HPDE6-E6E7 (cell line): Measurements from ENCODE around the gene AFAP1.

Experiments
- DNase-seq: peaks from one replicate; pipeline ENCODE4 v3.0.0; 2011; ENCODE audit warnings: missing footprints; ENCODE audit errors: extremely low spot score

Gene AFAP1

DNA sequence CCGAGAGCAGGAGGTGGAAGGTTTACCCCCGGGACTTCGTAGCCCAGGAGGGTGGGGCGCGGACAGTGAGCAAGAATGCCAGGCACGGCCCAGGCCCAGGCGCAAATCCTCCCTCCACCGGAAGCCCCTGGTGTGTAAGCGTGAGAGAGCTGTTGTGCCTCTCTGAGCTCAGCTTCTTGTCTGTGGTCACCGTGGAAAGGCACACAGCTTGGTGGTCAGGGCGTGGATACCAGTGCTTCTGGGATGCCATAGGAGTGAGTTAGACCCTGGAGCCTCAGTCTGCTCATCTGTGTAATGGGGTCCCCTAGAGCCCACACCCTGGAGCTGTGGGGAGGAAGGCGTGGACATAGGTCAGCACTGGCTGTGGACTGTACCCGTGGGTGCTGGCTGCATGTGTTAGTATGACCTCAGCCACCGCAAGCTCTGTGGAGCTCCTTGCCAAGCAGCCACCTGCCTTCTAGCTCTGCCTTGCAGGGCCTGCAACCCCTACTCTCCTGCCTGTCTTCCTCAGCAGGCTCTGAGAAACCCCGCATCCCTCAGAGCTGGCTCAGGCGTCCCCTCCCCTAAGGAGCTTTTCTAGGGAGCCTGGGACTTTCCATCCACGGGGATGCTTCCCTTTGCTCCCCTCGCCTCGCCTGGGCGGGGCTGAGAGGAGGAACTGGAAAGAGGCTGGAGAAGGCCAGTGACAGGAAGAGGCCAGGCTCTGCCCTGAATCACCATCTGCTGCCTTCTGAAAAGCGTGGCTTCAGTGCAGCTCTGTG is 28.0 kb upstream of the AFAP1 start:
- DNase-seq: no peak

DNA sequence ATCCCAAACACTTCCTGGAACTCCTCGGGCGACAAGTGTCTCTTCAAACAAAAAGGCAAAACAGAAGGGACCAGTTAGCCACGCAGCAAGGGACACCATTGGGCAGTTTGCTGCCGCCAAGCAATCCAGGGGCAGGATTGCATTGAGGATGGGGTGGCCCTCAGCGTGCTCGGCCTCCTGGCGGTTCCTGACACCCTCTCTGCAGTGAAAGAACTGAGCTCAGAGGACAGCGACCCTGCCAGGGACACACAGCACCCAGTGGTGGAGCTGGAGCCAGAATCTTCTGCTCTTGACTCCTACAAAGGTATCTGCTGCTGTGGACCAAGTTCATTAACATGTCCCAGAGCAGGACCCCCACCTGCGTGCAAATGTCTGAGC is 27.4 kb upstream of the AFAP1 start:
- DNase-seq: no peak

DNA sequence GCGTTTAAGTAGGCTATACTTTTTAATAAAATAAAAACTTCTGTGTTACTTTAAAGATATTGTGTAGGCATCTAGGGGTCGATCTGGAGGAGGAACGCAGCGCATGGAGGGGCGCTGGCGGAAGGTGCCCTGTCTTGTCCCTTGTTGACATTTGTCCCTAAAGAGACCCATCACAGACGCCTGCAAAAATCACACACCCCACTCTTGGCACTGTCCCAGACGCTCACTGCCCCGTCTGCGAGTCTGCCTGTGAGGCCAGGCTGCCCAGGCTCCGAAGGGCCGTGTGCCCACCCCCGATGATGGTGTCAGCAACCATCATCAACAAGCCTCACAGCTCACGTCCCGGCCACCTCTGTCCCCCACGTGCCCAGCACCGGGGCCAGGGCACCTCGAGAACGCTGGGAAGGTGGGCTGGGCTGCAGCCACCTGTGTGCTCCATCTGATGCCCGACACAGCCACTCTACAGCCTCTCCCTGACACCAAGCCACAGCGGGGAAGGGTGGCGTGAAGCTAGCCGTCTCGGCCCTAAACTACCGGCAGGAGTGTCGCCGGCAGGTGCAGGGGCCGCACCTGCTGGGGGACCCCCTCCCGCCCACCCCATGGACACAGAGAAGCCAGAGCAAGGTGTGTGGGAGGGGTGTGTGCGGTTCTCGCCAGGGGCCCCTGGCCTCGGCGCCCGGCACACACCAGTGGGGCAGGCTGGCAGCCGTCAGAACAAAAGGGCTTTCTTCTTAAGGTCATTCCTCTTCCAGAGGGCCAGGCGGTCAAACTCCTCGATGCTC is 26.8 kb upstream of the AFAP1 start:
- DNase-seq: no peak

DNA sequence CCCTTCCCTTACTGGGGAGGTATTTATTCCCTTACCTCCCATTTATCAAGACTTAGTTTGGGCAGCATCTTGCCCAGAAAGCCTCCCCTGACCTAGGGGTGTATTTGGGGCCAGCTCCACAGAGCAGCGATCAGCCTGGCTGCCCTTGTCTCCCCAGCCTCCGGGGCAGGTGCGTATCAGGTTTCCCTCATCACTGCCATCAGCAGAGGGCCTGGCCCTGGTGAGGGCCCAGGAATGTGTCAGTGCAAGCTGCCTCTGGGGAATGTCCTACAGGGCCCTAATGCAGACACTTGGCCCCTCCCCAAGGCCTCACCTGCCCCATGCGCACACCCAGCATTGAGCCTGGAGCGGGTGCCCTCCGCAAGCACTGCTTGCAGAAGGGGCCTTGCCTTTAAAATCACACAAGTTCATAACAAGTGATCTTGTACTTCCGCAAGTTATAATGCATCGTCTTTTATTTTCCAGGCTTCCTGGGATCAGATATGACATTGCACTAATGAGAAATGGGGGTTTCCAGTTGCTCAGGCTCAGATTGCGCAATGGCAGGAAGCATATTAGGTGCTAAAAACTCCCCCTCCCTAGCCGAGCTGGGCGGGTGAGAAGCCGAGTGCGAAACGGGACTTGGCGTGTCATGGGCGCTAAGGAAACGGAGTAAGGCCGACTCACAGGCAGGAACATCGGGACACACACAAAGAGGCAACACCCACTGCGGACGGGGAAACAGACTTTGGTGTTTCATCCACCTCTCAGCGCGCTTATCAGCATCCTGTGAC is 25.4 kb upstream of the AFAP1 start:
- DNase-seq: no peak

DNA sequence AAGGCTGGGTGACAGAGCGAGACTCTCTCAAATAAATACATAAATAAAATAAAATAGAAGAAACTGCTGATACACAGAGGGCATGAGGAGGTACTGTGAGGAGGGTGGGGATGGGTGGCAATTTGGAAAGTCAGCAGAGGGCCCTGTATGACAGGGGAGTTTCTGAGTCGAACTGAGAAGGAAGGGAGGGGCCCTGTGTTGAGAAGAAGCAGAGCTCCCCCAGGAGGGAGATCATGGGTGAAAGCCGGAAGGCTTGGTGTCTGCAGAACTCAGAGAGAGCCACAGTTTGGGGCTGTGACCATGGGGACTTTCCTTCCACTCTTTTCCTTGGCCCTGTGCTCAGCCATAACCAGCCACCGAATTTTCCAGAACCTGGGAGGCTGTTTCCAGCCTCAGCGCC is 24.8 kb upstream of the AFAP1 start:
- DNase-seq: no peak

DNA sequence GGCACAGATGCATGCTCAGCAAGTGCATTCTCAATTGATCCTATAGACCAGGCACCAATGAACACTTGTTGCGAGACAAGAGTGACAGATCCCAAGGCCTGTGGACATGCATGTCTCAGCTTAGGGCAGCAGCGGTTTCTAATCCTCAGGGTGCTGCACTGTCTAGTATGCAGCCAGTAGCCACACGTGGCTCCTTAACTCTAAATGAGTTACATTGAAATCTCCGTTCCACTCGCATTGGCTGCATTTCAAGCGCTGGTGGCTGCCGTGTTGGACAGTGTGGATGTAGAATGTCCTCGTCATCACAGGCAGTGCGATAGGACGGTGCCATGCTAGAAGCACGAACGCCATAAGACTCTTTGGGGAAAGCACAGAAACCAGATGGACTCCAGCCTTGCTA is 24.0 kb upstream of the AFAP1 start:
- DNase-seq: no peak

DNA sequence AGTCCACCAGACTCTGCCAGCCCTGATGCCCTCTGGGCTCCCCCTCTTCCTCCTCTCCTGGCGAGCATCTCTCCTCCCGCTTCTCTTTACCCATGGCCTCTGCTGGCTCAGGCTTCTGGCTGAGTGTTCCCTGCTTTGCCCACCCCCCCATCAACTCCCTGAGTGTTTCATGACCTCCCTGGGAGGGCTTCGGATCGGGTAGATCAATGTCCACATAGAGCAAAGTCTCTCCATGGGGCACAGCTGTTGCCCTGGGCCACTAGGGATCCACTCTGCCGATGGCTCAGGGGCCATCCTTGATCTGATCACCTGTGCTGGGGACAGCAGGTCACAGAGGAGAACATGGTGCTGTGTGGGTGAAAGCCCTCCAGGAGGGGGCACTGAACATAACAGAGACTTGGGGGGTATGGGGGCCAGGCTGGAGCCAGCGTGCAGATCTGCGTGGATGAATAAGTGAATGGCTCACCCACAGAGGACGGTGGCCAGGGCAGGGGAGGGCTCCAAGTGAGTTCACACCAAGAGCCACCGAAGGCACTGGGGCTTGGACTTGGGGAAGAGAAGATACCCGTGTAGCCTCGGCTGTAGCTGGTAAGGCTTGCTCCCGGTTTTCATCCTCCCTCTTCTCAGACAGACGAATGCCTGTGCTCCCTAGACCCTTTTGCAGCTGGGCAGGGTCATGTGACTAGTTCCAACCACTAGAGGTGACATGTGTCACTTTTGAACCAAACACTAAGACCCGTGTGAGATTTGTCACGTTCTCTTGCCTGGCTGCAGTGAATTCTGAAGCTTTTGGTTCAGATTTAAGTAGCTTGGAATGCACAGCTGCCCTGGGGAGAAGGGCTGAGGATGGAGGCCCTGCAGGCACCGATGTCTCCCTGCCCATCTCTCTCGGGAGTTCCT is 23.2 kb upstream of the AFAP1 start:
- DNase-seq: no peak

DNA sequence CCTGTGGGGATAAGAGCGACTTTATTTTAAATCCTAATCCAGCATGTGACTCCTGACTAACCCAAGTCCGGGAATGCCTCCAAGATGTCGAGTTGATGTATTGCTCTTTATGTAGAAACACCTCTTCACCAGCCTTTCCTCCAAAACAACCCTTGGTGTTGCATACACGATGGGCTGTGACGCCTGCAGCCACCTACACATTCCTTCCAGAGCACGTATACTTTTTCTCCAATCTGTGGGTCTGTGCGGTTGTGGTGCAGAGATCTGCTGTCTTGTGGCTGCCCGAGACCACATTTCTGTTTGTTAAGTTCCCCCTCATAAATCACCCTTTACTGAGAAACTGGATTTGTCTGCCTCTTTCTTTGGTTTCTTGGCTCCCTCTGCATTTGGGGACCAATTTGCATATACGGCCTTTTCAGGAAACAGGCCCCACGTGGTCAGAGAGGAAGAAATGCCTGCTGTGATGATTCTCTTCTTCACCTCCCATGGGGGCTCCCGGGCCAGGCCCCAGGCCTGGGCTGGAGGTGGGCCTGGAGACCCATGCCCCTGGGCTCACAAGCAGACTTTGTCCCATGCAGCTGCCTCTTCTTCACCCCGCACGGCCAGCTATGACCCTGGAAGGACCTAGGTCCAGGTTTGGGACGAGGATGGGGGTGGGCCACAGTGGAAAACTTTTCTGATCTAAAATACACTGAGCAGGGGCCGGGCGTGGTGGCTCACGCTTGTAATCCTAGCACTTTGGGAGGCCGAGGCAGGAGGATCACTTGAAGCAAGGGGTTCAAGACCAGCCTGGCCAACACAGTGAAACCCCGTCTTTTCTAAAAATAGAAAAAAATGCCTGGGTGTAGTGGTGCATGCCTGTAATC is 21.4 kb upstream of the AFAP1 start:
- DNase-seq: no peak

DNA sequence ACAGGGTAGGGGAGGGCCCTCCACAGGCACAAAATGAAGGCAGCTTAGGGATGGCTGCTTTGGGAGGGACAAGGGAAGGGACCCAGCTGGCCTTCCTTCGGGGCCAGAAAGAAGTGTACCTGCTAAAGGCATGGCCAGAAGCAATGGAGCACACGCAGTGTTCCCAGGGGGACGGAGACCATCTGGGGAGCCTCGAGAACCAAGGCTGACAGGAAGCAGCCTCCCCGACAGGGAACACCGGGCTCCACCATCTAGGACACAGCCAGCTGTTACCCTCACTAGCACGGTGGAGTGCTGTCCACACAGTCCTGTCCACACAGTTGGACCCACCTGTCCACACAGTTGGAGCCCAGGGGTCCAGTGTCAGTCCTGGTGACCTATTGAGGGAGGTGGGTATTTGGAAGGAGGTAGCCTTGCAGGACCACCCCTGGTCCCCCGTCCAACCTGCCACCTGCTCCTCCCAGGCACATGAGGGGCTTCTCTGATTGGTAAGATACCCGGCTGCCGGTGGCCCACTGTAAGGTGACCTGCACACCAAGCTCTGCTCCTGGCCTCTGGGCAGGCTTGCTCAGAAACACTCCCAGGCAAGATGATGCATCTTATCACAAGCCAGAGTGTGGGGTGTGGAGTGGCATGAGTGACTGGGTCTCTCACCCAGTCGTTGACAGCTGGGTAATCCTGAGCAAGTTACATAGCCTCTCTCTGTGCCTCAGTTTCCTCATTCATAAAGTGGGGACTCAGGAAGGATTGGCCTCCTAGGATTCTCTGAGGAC is 20.5 kb upstream of the AFAP1 start:
- no peak for DNase-seq

DNA sequence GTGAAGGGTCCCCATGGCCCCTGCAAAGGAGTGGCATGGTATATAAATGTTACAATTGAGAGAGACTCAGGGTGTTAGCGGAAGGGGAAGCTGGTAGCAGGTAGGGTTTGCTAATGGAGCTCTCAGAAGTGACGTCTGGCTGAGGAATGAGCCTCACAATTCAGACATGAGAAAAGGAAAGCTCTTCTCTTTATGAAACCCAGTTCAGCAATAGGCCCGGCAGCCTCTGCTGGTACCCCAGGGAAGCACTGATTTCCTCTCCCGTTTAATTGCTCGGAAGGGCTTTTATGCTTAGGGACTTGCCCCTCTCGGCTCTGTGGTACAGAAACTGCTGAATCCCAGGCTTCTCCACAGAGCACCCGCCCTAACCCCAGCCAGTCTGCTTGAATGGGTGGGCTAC is 19.4 kb upstream of the AFAP1 start:
- no peak for DNase-seq

DNA sequence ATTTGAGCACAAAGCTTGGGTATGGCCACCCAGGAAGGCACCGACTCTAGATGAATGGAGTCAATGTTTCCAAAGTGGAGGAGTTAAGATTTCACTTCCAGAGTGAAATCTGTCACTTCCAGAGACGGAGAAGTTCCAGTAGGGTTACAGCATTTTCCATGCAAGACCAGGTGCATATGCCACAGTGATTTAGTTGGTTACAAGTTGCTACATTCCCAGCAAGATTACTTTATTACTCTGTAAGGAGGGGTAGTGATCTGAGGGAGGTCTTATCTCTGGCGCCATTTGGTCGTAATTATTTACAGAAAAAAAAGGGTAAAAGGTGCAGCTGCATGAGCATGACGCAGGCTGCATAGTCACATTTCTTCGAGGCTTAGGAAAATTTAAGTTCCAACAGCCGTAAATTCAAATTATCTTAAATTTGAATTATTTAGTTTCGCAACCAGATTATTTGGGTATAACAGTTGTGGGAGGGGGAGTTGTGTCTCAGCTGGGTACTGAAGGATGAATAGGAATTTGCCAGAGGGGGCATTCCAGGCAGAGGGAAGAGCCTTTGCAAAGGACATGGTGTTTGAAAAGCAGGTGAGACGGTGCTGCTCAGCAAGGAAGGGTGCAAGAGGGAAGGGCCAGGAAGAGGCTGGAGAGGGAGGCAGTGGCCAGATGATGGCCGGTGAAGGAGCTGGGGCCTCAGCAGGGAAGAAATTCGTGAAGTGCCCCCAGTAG is 17.4 kb upstream of the AFAP1 start:
- DNase-seq: no peak

DNA sequence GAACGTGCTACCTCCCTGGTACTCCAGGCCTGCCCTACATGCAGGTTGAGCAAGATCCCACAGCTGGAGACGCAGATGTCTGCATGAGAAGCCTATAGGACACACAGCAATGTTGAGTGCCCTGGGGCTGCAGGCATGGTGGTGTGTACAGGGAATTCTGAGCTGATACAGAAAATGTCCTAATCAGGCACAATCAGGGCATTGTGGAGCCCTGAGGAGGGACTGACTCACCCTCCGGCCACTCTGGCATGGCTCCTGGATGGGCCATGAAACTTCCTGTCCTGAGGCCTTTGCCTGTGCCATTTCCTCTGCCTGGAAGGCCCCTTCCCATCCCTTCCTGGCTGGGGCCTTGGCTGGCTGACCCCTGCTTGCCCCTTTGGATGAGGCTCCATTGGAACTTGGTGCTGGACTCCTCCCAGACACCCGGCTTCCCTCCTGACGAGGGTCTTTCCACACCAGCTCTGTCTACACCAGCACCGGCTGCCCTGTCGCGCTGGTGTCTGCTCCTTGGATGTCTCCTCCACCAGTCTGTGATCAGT is 16.7 kb upstream of the AFAP1 start:
- DNase-seq: no peak

DNA sequence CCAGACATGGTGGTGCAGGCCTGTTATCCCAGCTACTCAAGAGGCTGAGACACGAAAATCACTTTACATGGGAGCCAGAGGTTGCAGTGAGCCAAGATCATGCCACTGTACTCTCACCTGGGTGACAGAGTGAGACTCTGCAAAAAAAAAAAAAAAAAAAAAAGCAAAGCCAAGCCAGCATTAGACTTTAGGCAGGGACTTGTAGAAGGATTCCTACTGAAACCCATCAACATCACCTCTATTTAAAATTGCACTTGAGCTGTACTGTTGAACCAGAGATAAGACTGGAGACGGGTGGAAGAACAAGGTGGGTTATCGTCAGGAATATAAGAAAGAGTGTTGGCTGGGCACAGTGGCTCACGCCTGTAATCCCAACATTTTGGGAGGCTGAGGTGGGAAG is 15.7 kb upstream of the AFAP1 start:
- no peak for DNase-seq

DNA sequence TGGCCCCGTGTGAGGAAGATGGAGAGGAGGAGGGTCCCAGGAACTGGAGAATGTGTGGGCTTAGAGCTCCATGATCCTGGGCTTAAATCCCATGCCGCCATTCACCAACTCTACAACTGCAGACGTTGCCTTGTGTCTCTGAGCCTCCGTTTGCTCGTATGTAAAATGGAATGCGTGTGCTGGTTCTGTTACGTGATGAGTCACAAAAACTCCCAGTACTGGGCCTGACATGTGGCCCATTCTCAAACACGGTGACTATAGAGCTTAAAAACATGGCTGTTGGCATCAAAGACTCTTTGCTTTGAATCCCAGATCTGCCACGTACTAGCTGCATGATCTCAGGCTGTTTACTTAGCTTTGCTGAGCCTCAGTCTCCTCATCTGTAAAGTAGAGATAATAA is 13.0 kb upstream of the AFAP1 start:
- no peak for DNase-seq

DNA sequence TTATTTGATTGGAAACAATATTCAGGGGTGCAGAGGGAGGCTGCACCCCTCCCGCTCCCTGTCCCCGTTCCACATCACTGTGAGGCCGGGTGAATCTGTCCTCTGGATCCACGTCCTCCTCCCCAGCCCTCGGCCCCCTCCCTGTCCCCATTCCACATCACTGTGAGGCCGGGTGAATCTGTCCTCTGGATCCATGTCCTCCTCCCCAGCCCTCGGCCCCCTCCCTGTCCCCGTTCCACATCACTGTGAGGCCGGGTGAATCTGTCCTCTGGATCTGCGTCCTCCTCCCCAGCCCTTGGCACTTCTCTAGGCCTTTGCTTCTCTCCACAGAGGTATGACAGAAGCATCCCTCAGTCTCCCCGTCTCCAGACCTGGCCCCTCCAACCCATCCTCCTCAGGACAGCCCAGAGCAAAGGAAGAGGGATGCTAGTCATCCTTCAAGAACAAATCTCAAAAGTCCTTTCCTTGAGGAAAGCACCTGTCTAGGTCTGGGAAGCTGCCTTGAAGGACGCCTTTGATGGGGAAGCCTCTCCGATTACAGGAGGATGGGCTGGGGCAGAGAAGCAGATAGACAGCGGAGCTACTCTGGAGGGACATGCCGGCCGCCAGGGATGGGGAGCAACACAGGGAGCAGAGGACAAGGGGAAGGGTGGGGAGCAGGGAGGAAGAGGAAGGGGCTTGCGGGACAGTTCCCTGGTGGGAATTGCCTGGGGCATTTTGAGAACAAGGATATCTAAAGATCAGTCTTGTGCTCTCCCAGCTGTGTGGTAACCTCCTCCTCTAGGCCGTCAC is 10.8 kb upstream of the AFAP1 start:
- no peak for DNase-seq

DNA sequence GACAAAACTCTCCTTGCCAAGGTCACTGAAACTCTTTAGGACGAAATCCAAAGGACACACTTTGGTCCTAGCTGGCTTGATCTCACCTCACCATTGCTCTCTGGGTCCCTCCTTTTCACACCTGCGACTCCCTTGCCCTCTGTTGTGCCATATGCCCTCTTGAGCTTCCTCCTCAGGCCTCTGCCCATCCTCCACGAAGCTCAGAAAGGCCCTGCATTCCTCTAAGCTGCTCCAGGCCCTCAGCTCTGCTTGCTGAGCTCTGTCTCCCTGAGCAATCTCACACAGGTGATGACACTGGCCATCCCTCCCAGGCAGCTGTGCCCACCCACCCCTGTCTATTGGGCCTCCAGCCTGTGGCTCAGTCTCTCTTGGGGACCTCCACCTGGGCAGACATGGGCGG is 10.1 kb upstream of the AFAP1 start:
- no peak for DNase-seq

DNA sequence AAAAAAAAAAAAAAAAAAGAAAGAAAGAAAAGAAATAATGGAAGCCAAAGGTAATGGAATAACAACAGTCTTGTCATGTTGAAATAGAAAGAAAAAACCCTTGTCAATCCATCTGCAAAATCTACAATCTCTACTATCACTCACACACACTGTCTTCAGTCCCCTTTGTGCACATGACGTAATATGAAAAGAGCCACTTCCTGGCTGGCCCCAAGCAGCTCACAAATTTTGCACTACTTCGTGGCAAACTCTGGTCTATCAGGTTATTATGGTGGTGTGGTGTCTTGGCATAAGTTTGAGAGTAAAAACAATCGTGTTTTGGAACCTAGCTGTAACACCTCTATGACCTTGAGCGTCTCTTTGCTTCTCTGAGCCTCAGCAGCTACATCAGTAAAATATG is 8.3 kb upstream of the AFAP1 start:
- no peak for DNase-seq

DNA sequence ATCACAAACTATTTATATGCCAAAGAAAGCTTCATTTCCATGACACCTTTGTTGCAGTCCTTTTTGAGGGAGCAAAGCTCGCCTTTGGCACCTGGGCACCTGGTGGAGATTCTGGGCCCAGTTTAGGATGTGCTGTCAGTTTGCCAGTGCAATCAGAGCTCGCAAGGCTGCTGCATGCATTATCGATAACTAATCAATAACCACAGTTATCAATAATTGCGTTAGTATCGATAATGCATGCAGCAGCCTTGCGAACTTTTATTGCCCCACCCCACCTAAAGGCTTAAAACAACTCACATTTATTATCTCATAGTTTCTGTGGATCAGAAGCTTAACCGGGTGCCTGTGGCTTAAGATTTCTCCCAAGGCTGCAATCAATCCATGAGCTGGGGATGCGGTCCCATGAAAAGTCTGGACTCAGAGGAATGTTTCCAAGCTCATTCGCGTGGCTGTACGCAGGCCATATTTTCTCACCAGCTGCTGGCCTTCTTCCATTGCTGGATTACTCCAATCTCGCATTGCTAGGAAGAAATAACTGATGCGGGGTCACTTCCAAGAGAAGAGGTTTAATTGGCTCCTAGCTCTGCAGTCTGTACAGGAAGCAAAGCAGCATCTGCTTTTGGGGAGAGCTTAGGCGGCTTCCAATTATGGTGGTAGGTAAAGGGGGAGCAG is 6.2 kb upstream of the AFAP1 start:
- DNase-seq: no peak
